Astrocyte (in vitro differentiated cells and primary cell): ENCODE data around the gene SEMA4C. TPM values are rescaled to one million over a fixed set of nuclear protein-coding genes. Genes with fewer than 3 reads are reported as not detected.

Experiments used
- DNase-seq: peaks from one replicate; pipeline ENCODE4 v3.0.0-alpha.2; 2010; ENCODE audit warnings: low read depth
- FAIRE-seq: peaks from 2 replicates; lab custom pipeline; 2011; peaks lifted over from hg19 to GRCh38; lab: Jason Lieb, UNC
- H2AFZ ChIP-seq: 2 replicates; pipeline ENCODE4 v1.6.0; 2012; ENCODE audit warnings: low read depth, low read length, inconsistent platforms
- H3K27ac ChIP-seq: 2 replicates; pipeline ENCODE4 v1.5.1; 2011; ENCODE audit warnings: low read depth, low read length, inconsistent platforms
- H3K27me3 ChIP-seq: 2 replicates; pipeline ENCODE4 v1.6.0; 2011; ENCODE audit warnings: low read length, inconsistent platforms; ENCODE audit not compliant: insufficient read depth
- H3K36me3 ChIP-seq: 2 replicates; pipeline ENCODE4 v1.5.1; 2011; ENCODE audit warnings: low read length, inconsistent platforms; ENCODE audit not compliant: insufficient read depth
- H3K4me1 ChIP-seq: 2 replicates; pipeline ENCODE4 v1.5.1; 2011; ENCODE audit warnings: low read length, inconsistent platforms; ENCODE audit not compliant: insufficient read depth
- H3K4me2 ChIP-seq: 2 replicates; pipeline ENCODE4 v1.6.0; 2012; ENCODE audit warnings: low read length, inconsistent platforms
- H3K4me3 ChIP-seq: 2 replicates; pipeline ENCODE4 v1.5.1; 2011; ENCODE audit warnings: low read depth, mild to moderate bottlenecking, low read length, inconsistent platforms; ENCODE audit not compliant: insufficient read depth
- H3K79me2 ChIP-seq: 2 replicates; pipeline ENCODE4 v1.6.0; 2012; ENCODE audit warnings: mild to moderate bottlenecking, low read length, inconsistent platforms; ENCODE audit not compliant: insufficient read depth
- H3K9ac ChIP-seq: 2 replicates; pipeline ENCODE4 v1.6.0; 2012; ENCODE audit warnings: mild to moderate bottlenecking, low read length, inconsistent platforms
- H3K9me3 ChIP-seq: 2 replicates; pipeline ENCODE4 v1.5.1; 2012; ENCODE audit warnings: low read depth, mild to moderate bottlenecking, low read length, inconsistent platforms; ENCODE audit not compliant: insufficient read depth
- H4K20me1 ChIP-seq: 2 replicates; pipeline ENCODE4 v1.6.0; 2012; ENCODE audit warnings: low read length, inconsistent platforms; ENCODE audit not compliant: insufficient read depth
- H3K27ac Mint-ChIP-seq: one replicate; pipeline ENCODE4 v1.8.0; 2021; ENCODE audit warnings: mild to moderate bottlenecking, mixed read lengths; ENCODE audit not compliant: unreplicated experiment
- H3K27me3 Mint-ChIP-seq: one replicate; pipeline ENCODE4 v1.8.0; 2021; ENCODE audit warnings: low read depth, mixed read lengths; ENCODE audit not compliant: unreplicated experiment
- H3K36me3 Mint-ChIP-seq: one replicate; pipeline ENCODE4 v1.8.0; 2021; ENCODE audit warnings: low read depth, mixed read lengths; ENCODE audit not compliant: unreplicated experiment
- H3K4me1 Mint-ChIP-seq: one replicate; pipeline ENCODE4 v1.8.0; 2021; ENCODE audit warnings: low read depth, mixed read lengths; ENCODE audit not compliant: unreplicated experiment
- H3K4me3 Mint-ChIP-seq: one replicate; pipeline ENCODE4 v1.8.0; 2021; ENCODE audit warnings: mild to moderate bottlenecking, moderate library complexity, mixed read lengths; ENCODE audit not compliant: unreplicated experiment
- H3K9me3 Mint-ChIP-seq: one replicate; pipeline ENCODE4 v1.8.0; 2021; ENCODE audit warnings: mild to moderate bottlenecking, mixed read lengths; ENCODE audit not compliant: unreplicated experiment
- CTCF ChIP-seq: IDR thresholded peaks from 2 replicates; pipeline ENCODE4 v1.5.1; 2011; ENCODE audit warnings: low read depth, mild to moderate bottlenecking, inconsistent platforms, low read length, moderate library complexity; ENCODE audit not compliant: insufficient read depth
- EZH2 ChIP-seq: IDR thresholded peaks from 2 replicates; pipeline ENCODE4 v1.6.1; 2012; ENCODE audit warnings: mild to moderate bottlenecking, low read length, inconsistent platforms; ENCODE audit not compliant: insufficient read depth
- total RNA-seq: library from RNA; stranded (reverse); gene quantifications from 2 replicates; pipeline ENCODE4 v1.2.1, GENCODE V29; 2021

Gene SEMA4C
- total RNA-seq, 1 donor from 2014 or later, result 32.8 TPM

- Mint-ChIP-seq H3K27me3 (no peaks in the 10 kb centered on the region), H3K36me3 (peaks cover 16% of the 10 kb centered on the region), H3K27ac (no peak overlapping the region), H3K4me1 (no peaks in the 10 kb centered on the region), H3K9me3 (no peaks in the 10 kb centered on the region), H3K4me3 (no peak overlapping the region)
- TF ChIP-seq EZH2 (no peak), CTCF (no peak)
- Histone ChIP-seq H2AFZ (no peak overlapping the region), H3K27ac (no peak overlapping the region), H3K4me2 (no peak overlapping the region), H3K4me3 (no peak overlapping the region), H3K79me2 (no peaks in the 10 kb centered on the region), H4K20me1 (no peaks in the 10 kb centered on the region), H3K9me3 (no peaks in the 10 kb centered on the region), H3K9ac (no peak overlapping the region), H3K36me3 (no peaks in the 10 kb centered on the region), H3K27me3 (no peaks in the 10 kb centered on the region), H3K4me1 (peaks cover 3% of the 10 kb centered on the region)
- DNase-seq, result no peak
- no peak for FAIRE-seq
Observed at GRCh38 chr2:96844405-96844808, 25.5 kb downstream of the SEMA4C start.

GRCh38 chr2:96843538-96844268 is 26.2 kb downstream of the SEMA4C start, which contains the start of gene ANKRD23:
Gene ANKRD23 (minus strand): TSS chr2:96844021. CDS start chr2:96843992, 29 bp downstream.
- Histone ChIP-seq H2AFZ (no peak within 1 kb of the TSS), H3K27ac (no peak within 1 kb of the TSS), H3K9ac (no peak within 1 kb of the TSS), H3K79me2 (no peaks in the 10 kb centered on the region), H3K27me3 (no peaks in the 10 kb centered on the region), H3K36me3 (no peaks in the 10 kb centered on the region), H4K20me1 (no peaks in the 10 kb centered on the region), H3K4me3 (no peak within 1 kb of the TSS), H3K9me3 (no peaks in the 10 kb centered on the region), H3K4me2 (no peak within 1 kb of the TSS), H3K4me1 (peaks cover 5% of the 10 kb centered on the region)
- no peaks in the 10 kb centered on the region for H3K4me1 Mint-ChIP-seq
- H3K27me3 Mint-ChIP-seq, result no peaks in the 10 kb centered on the region
- no peak for TF ChIP-seq CTCF
- no peak for TF ChIP-seq EZH2
- H3K4me3 Mint-ChIP-seq, result no peak within 1 kb of the TSS
- H3K9me3 Mint-ChIP-seq, result no peaks in the 10 kb centered on the region
- peaks cover 16% of the 10 kb centered on the region for H3K36me3 Mint-ChIP-seq
- DNase-seq, result no peak
- no peak within 1 kb of the TSS for H3K27ac Mint-ChIP-seq
- FAIRE-seq, result no peak

DNA sequence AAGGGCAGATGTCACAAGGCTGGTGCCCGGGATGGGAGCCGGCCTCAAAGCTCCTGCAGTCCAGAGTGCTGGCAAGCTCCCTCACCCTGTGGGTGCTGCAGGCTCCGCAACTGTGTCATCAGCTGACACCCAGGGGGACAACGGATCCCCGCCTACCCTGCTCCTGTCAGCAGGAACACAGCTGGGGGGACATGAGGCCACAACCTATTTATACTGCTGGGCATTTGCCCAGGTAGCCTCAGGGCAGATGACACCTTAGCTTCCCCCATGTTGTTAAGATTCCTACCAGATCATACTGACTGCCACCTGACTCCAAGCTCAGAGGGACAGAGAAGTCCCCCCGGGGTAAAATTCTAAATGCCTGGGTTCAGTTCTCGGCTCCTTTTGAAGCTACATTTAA is 27.3 kb downstream of the SEMA4C start:
- H4K20me1 ChIP-seq, result no peaks in the 10 kb centered on the region
- H3K9me3 Mint-ChIP-seq, result no peaks in the 10 kb centered on the region
- no peak overlapping the region for H3K9ac ChIP-seq
- no peaks in the 10 kb centered on the region for H3K36me3 ChIP-seq
- no peaks in the 10 kb centered on the region for H3K27me3 ChIP-seq
- H3K4me3 ChIP-seq, result no peak overlapping the region
- no peaks in the 10 kb centered on the region for H3K9me3 ChIP-seq
- no peak overlapping the region for H3K4me3 Mint-ChIP-seq
- H3K27ac ChIP-seq, result no peak overlapping the region
- FAIRE-seq (no peak), DNase-seq (no peak)
- H3K36me3 Mint-ChIP-seq, result peaks cover 16% of the 10 kb centered on the region
- TF ChIP-seq EZH2, result no peak
- no peak for TF ChIP-seq CTCF
- H3K79me2 ChIP-seq, result no peaks in the 10 kb centered on the region
- no peak overlapping the region for H2AFZ ChIP-seq
- no peak overlapping the region for H3K27ac Mint-ChIP-seq
- H3K4me1 Mint-ChIP-seq, result no peaks in the 10 kb centered on the region
- H3K4me2 ChIP-seq, result no peak overlapping the region
- H3K27me3 Mint-ChIP-seq, result no peaks in the 10 kb centered on the region
- peaks cover 5% of the 10 kb centered on the region for H3K4me1 ChIP-seq
